Endothelial cell of umbilical vein (primary cell): Measurements from ENCODE around the gene CACNA2D1. TPM values are rescaled to one million over a fixed set of nuclear protein-coding genes. Genes with fewer than 3 reads are reported as not detected.

Experiments used
- BruUV-seq: library from RNA; stranded (reverse); fragments of 400-500 nt; replicated peaks from 2 replicates; lab custom pipeline; 2021; lab: Mats Ljungman, UMichigan
- CTCF ChIA-PET: fragments of 300-600, 350-600 bp; sonication (Branson Sonifier 250); formaldehyde crosslinking; loops from one replicate; lab custom pipeline; 2021; ENCODE audit warnings: antibody characterized with exemption, inconsistent platforms; lab: Charles Lee
- POLR2A ChIA-PET: fragments of 300-600, 350-600 bp; sonication (Branson Sonifier 250); formaldehyde crosslinking; loops from one replicate; lab custom pipeline; 2021; ENCODE audit warnings: antibody characterized with exemption, inconsistent platforms; lab: Charles Lee
- DNase-seq: peaks from one replicate; pipeline ENCODE4 v3.0.0-alpha.2; 2011; ENCODE audit warnings: low read depth, low spot score
- FAIRE-seq: peaks from 2 replicates; lab custom pipeline; 2011; peaks lifted over from hg19 to GRCh38; lab: Jason Lieb, UNC
- H2AFZ ChIP-seq: 2 replicates; pipeline ENCODE4 v1.6.0; 2012; ENCODE audit warnings: low read depth, low read length, control low read depth, inconsistent platforms
- H3K27ac ChIP-seq: 2 replicates; pipeline ENCODE4 v1.5.1; 2011; ENCODE audit warnings: low read depth, mild to moderate bottlenecking, control low read depth, low read length, moderate library complexity; ENCODE audit not compliant: insufficient read depth
- H3K27me3 ChIP-seq, 2 experiments: 2 replicates each; pipeline versions ENCODE4 v1.6.0 to v1.6.1; 2011; ENCODE audit warnings: low read length in 2 of 2, mixed read lengths in 1 of 2; ENCODE audit not compliant: control insufficient read depth in 2 of 2, insufficient read depth in 2 of 2
- H3K36me3 ChIP-seq, 2 experiments: 2 replicates in 1 of 2; 3 replicates in 1 of 2; pipeline ENCODE4 v1.5.1; 2011; ENCODE audit warnings: low read length in 2 of 2, mild to moderate bottlenecking in 1 of 2, moderate library complexity in 1 of 2; ENCODE audit not compliant: control insufficient read depth in 2 of 2, insufficient read depth in 2 of 2; ENCODE audit errors: extremely low read depth in 1 of 2
- H3K4me1 ChIP-seq: 3 replicates; pipeline ENCODE4 v1.5.1; 2011; ENCODE audit warnings: mild to moderate bottlenecking, low read length; ENCODE audit not compliant: control insufficient read depth, insufficient read depth; ENCODE audit errors: extremely low read depth
- H3K4me2 ChIP-seq: 2 replicates; pipeline ENCODE4 v1.6.1; 2011; ENCODE audit warnings: low read length, control low read depth, mixed read lengths; ENCODE audit not compliant: insufficient read depth
- H3K4me3 ChIP-seq, 3 experiments: fragments of 200-600 bp in 1 of 3; sonication (generic), shearing (Covaris generic) in 1 of 3; replicated peaks in 1 of 3; 2 replicates each; pipeline ENCODE4 v1.5.1; 2011 to 2016; ENCODE audit warnings: control low read depth in 3 of 3, low read length in 3 of 3, mild to moderate bottlenecking in 2 of 3, inconsistent platforms in 1 of 3, low read depth in 1 of 3, moderate library complexity in 1 of 3; ENCODE audit not compliant: insufficient read depth in 1 of 3
- H3K79me2 ChIP-seq: 2 replicates; pipeline ENCODE4 v1.6.0; 2012; ENCODE audit warnings: low read length, inconsistent platforms; ENCODE audit not compliant: control insufficient read depth, insufficient read depth
- H3K9ac ChIP-seq: replicated peaks from 2 replicates; pipeline ENCODE3; 2011; ENCODE audit warnings: low read length, control low read depth; ENCODE audit not compliant: insufficient read depth; ENCODE audit errors: extremely low read depth
- H3K9me1 ChIP-seq: replicated peaks from 3 replicates; pipeline ENCODE4 v1.6.0; 2011; ENCODE audit warnings: mild to moderate bottlenecking, low read length; ENCODE audit not compliant: control insufficient read depth, insufficient read depth; ENCODE audit errors: extremely low read depth
- H3K9me3 ChIP-seq: replicated peaks from 2 replicates; pipeline ENCODE4 v1.5.1; 2012; ENCODE audit warnings: low read length, inconsistent platforms; ENCODE audit not compliant: control insufficient read depth, insufficient read depth
- H4K20me1 ChIP-seq: replicated peaks from 2 replicates; pipeline ENCODE3; 2011; ENCODE audit warnings: mild to moderate bottlenecking, low read length; ENCODE audit not compliant: control insufficient read depth, insufficient read depth; ENCODE audit errors: extremely low read depth
- CTCF ChIP-seq, 2 donors: IDR thresholded peaks; 1 replicate in 1 of 2; 2 replicates in 1 of 2; pipeline ENCODE4 v1.5.1; 2011; ENCODE audit warnings: low read length in 2 of 2, mild to moderate bottlenecking in 2 of 2, moderate library complexity in 2 of 2, control low read depth in 1 of 2, inconsistent platforms in 1 of 2, low read depth in 1 of 2; ENCODE audit not compliant: insufficient read depth in 1 of 2; ENCODE audit errors: extremely low read depth in 1 of 2
- EZH2 ChIP-seq: IDR thresholded peaks from 2 replicates; pipeline ENCODE4 v1.6.1; 2012; ENCODE audit warnings: borderline replicate concordance, low read depth, mild to moderate bottlenecking, moderate library complexity, low read length, inconsistent platforms; ENCODE audit not compliant: severe bottlenecking
- FOS ChIP-seq: IDR thresholded peaks from 2 replicates; pipeline ENCODE4 v1.6.1; 2011; ENCODE audit warnings: mild to moderate bottlenecking, low read length, moderate library complexity, borderline replicate concordance; ENCODE audit not compliant: insufficient read depth
- GATA2 ChIP-seq: IDR thresholded peaks from 2 replicates; pipeline ENCODE4 v1.7.0; 2011; ENCODE audit warnings: low read depth, mild to moderate bottlenecking, moderate library complexity, mixed read lengths, low read length; ENCODE audit not compliant: insufficient read length, insufficient read depth
- JUN ChIP-seq: IDR thresholded peaks from 2 replicates; pipeline ENCODE4 v1.6.1; 2011; ENCODE audit warnings: borderline replicate concordance, low read depth; ENCODE audit not compliant: insufficient read length, insufficient read depth
- MAX ChIP-seq: IDR thresholded peaks from 2 replicates; pipeline ENCODE4 v1.6.1; 2011; ENCODE audit not compliant: insufficient read depth, insufficient read length
- MYC ChIP-seq: IDR thresholded peaks from one replicate; pipeline ENCODE4 v1.6.1; 2011; ENCODE audit warnings: mild to moderate bottlenecking, low read depth, low read length
- POLR2A ChIP-seq: IDR thresholded peaks from 2 replicates; pipeline ENCODE4 v1.6.1; 2012; ENCODE audit warnings: low read depth, mild to moderate bottlenecking, control low read depth, low read length
- POLR2AphosphoS5 ChIP-seq: IDR thresholded peaks from 2 replicates; pipeline ENCODE4 v1.6.1; 2012; ENCODE audit warnings: low read depth, mild to moderate bottlenecking, control low read depth, low read length, moderate library complexity; ENCODE audit not compliant: insufficient read depth
- dilution Hi-C: fragments of 300-500 bp; cut with MboI; formaldehyde crosslinking; loops from one replicate; pipeline ENCODE4 v1.15.0; 2019; ENCODE audit warnings: low sequenced_read_pairs; ENCODE audit not compliant: extremely low pct_ligation_motif_present
- intact Hi-C: fragments of 100-400 bp; cut with micrococcal nuclease; formaldehyde crosslinking; loops from one replicate; pipeline ENCODE4 v1.10.0; 2022
- polyA plus RNA-seq, 4 experiments: library from polyadenylated mRNA; depleted of rRNA in 3 of 4; stranded (reverse) in 3 of 4; unstranded in 1 of 4; fragments of >200 nt; gene quantifications; 2 replicates each; pipeline versions ENCODE4 v1.2.1 to v1.2.3, GENCODE V29; 2011 to 2012; ENCODE audit warnings: missing spikeins in 1 of 4
- total RNA-seq: library from RNA; stranded (reverse); gene quantifications from 2 replicates; pipeline ENCODE4 v1.2.3, GENCODE V29; 2021

CACNA2D1 gene
- total and polyA plus RNA-seq, 2 donors (not counting 3 experiments of a cell fraction or from before 2014, with no cell fraction given) = 4.1 to 38.6 TPM

- DNase-seq (no peak), FAIRE-seq (no peak)
- ChIA-PET CTCF (interaction anchor here (0.6 to 4.5 kb wide), 6 partner anchors 9 to 343 kb away, joined by 3 to 17 read pairs (median 4); no protein-coding TSS in a partner anchor), POLR2A (no interaction called here)
- Histone ChIP-seq H2AFZ (no peak overlapping the region), H3K36me3 (no peaks in the 10 kb centered on the region), H3K79me2 (no peaks in the 10 kb centered on the region), H3K4me3 (no peak overlapping the region), H3K27me3 (no peaks in the 10 kb centered on the region), H3K27ac (no peak overlapping the region), H4K20me1 (no peaks in the 10 kb centered on the region), H3K9ac (no peak overlapping the region), H3K4me2 (no peak overlapping the region), H3K9me1 (no peaks in the 10 kb centered on the region), H3K4me1 (peaks cover 9% of the 10 kb centered on the region), H3K9me3 (no peaks in the 10 kb centered on the region)
- no peak for TF ChIP-seq JUN
- no peak for TF ChIP-seq CTCF (IDR thresholded peaks at IDR 0.05; ENCODE audit: extremely low read depth in 1 of 2, insufficient read depth in 1 of 2, low read depth in 1 of 2, low read length in 2 of 2)
- TF ChIP-seq MAX = no peak
- TF ChIP-seq MYC = no peak
- TF ChIP-seq POLR2AphosphoS5 = no peak
- TF ChIP-seq FOS = no peak
- no peak for TF ChIP-seq POLR2A
- no peak for TF ChIP-seq GATA2
- TF ChIP-seq EZH2 = no peak
- no TSS peak for BruUV-seq
- dilution Hi-C loops = no loop called here
- intact Hi-C loops = loop anchor here (5.0 kb wide), 1 partner anchor 749 kb away; no protein-coding TSS in a partner anchor
These were observed 212.6 kb downstream of the CACNA2D1 start for GRCh38 chr7:82230811-82231581.
